Central memory CD4-positive, alpha-beta T cell (primary cell): Measurements from ENCODE around the gene RIMKLB.
A peak's percentile ranks its signal among the peaks of the same experiment; 100 is the strongest.
"Not testable (repeated sequence)": the region's sequence is repeated elsewhere in the genome, so short reads cannot be mapped to it uniquely, and the experiment has no call there.

ENCODE experiments used
- DNase-seq: peaks from one replicate; pipeline ENCODE4 v3.0.0; 2022

RIMKLB gene

DNA sequence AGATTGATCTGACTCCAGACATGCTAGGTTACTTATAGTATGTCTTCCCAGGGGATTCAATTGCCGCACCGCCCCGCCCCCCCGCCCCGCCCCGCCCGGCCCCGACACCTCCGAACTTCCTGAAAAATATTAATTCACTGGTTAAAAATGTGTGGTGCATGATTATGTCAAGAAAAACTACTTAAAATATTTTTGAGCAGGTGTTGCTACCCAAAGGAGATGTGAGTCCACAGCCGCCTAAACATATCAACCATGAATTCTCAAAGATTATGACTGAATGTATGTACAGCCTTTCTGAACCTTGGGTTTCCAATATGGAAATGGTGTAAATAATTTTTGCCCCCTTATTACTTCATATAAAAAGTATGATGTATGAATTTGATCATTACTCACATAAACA, 2.7 kb upstream of the RIMKLB start:
- DNase-seq: no peak

DNA sequence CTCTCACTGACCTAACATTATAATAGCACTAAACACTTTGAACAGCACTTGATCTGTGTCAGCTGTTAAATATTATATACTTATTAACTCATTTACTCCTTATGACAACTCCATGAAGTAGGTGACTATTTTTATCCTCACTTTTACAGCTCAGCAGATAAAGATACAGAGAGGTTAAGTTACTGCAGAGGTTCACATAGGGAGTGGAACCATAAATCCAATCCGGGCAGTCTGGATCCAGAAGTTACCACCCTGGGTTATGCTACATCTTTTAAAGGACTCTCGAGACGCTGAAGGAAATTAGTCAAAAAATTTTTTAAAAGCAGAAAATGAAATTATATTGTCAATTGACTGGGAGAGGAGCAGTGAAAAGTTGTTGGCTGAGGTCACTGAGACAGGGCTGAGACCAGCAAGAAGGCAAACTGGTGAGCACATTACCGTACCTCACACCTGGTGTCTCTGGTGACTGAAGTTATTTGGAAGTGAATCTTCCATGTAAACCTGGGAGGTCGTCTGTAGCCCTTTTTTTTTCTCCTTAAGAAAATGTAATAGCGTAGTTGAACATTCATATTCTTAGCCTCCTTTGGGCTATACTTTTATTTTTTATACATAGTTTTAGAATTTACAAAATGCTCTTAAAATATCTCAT, 1.2 kb upstream of the RIMKLB start:
- no peak for DNase-seq

- peak; percentile 43 for DNase-seq
Observed at GRCh38 chr12:8697120-8697475, 693 bp upstream of the RIMKLB start.

DNA sequence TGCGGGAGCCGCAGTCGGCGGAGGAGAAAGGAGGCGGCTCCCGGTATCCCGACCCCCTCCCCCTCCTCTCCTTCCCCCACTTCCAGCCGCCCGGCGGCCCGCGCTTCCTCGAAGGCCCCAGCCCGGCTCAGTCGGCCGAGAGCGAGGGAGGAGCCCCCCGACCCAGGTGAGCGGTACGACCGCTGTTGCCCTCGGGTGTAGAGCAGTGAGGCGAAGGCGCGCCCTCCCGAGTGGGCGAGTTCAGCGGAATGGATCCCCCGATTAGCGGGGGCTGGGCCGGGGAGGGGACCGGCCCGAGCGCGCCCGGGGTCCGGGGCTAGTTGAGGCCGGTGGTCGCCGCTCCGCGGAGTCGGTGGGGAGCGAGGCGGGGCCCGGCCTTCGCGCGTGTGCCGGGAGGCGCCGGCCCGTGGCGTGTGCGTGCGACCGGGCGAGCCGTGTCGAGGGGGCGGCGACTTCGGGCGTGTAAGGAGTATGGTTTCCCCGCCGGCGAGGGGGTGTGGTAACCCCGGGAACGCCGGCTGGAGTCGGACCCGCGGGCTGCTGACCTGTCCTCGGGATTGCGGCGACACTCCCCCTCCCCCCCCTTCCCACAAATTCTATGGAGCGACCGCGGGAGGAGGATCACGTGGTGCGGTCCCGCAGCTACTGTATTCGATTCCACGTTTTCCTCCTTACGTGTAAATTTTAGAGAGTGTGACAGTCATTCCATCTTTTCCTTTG, 501 bp downstream of the RIMKLB start:
- DNase-seq: peak; percentile 43

DNA sequence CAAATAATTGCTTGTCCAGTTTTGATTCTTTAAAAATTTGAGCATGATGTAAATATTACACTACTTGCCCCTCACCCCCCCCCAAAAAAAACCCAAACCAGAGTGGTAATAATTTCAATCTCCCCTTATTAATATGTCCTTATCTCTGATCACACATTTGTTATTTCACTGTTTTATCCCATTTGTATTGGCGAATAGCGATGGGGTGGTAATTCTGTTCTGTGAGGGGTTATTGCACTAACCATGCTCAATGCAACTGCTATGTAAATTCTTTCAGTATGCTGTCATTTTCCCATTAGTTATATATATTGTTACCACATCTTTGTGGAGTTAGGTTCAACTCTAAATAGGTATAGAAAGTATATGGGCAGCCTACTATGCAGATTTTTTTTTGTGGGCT, 1.1 kb downstream of the RIMKLB start:
- DNase-seq: no peak

GRCh38 chr12:8699714-8700113, 1.9 kb downstream of the RIMKLB start:
- DNase-seq: no peak

- no peak for DNase-seq
Observed at GRCh38 chr12:8701046-8701660, 3.4 kb downstream of the RIMKLB start.

DNA sequence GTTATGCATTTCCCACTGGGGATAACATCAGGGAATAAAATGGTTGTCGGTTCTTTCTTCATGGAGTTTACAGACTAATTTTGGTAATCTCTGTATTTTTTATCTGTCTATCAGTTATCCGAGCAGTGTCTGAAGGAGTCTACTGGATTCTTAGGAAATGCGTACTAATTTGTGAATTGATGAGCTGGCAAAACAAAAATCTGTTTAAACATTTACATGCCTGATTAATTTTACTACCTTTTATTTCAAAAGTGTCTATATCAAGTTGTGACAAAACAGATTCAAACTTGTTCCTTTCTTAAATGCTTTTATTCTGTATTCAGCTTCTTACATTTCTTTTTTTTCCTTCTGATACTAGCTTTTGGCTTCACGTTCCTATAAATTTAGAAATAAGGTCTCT, 4.4 kb downstream of the RIMKLB start:
- no peak for DNase-seq

GRCh38 chr12:8709124-8709830, 11.5 kb downstream of the RIMKLB start:
- no peak for DNase-seq

GRCh38 chr12:8712572-8712971, 14.8 kb downstream of the RIMKLB start:
- no peak for DNase-seq

DNA sequence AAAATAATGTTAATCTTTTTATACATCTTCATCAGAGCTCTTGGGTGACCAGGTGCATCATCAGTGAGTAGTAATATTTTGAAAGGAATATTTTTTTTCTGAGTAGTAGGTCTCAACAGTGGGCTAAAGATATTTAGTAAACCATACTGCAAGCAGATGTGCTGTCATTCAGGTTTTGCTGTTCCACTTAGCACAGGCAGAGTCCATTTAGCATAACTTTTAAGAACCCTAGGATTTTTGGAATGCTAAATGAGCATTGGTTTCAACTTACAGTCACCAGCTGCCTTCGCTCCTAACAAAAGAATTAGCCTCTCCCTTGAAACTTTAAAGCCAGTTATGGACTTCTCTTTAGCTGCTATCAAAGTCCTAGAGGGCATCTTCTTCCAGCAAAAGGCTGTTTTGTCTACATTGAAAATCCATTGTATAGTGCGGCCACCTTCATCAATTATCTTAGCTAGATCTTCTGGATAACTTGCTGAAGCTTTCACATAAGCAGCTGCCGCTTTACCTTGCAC, 24.6 kb downstream of the RIMKLB start:
- no peak for DNase-seq

DNA sequence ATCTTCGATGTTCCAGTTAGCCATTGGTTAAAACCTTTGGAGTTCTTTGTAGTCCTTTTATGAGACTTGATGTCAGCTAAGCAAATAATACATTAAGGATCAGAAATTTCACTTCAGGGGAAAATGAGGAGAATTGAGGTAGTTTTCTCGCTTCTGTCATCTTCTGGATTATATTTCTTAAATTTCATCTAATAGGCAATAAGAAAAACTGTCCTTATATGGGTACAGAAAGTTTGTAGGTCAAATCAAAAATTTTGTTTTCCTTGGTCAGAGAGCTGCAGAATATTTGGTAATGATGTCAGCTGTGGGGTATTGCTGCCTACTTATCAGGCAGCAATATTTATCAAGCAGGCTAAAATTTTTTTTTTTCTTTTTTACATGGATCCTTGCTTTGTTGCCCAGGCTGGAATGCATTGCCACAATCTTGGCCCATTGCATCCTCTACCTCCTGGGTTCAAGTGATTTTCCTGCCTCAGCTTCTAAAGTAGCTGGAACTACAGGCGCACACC, 37.1 kb downstream of the RIMKLB start:
- no peak for DNase-seq

GRCh38 chr12:8742501-8742900, 44.7 kb downstream of the RIMKLB start:
- no peak for DNase-seq

DNA sequence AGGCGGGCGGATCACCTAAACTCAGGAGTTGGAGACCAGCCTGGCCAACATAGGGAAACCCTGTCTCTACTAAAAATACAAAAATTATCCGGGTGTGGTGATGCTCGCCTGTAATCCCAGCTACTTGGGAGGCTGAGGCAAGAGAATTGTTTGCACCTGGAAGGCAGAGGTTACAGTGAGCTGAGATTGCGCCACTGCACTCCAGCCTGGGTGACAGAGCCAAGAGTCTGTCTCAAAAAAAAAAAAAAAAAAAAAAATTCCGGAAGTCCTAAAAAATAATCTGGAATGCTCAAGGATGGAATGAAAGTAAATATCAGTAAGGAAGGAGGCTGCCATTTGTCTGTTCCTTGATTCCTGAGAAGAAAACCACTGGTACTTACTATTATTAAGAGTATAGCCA, 45.3 kb downstream of the RIMKLB start:
- not testable (repeated sequence) for DNase-seq

GRCh38 chr12:8745631-8746030, 47.8 kb downstream of the RIMKLB start:
- DNase-seq: not testable (repeated sequence)

GRCh38 chr12:8746046-8746445, 48.3 kb downstream of the RIMKLB start:
- no peak for DNase-seq

GRCh38 chr12:8760076-8760475, 62.3 kb downstream of the RIMKLB start:
- DNase-seq: not testable (repeated sequence)

DNA sequence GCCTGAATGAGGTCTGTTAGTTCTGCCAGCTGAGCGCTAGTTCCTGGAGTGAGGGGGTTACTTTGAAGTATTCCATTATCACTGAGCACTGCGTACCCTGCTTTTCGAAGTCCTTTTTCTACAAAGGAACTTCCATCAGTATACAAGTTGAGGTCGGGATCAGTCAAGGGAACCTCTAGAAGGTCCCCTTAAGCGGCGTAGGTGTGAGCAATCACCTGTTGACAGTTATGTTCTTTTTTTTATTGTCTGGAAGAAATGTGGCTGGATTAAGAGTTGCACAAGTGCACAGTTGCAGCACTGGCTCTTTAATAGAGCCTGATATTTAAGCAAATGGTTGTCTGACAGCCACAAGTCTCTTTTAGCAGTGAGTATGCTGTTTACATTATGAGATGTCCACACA, 64.9 kb downstream of the RIMKLB start:
- DNase-seq: not testable (repeated sequence)

GRCh38 chr12:8766121-8766520, 68.3 kb downstream of the RIMKLB start:
- DNase-seq: not testable (repeated sequence)

DNA sequence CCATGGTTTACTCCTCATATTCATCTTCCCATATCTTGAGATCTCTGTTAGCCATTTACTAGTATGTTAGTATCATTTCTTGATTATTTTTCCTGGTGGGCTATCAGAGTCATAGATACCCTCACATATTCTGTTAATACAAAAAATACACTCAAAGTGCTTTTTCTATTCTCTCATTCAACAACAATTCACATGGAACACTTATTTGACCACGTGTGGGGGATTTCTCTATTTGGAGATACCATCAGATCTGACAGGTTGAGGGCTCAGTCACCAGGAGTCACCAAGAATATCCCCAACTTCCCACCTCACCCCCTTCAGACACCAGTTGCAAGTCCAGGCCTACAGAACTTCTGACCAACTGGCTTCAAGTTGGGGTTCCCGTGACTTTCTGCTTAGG, 72.7 kb downstream of the RIMKLB start:
- no peak for DNase-seq

DNA sequence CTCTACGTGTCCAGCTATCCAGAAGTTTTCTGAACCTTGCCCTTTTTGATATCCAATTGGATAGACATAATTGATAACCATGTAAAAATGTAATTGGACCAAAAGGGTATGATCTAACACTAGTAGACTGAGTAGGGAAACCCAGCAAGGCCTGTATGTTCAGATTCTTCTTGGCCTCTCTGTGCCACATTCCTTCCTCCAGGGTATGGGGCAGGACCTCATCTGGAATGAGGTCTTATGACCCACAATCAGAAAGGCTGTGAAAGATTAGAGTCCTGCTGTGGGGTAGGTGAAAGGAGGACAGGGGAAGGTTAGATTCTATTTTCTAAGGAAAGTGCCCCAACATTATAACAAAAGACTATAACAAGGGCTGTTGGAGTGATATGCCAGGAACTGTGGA, 73.3 kb downstream of the RIMKLB start:
- DNase-seq: no peak

- DNase-seq: no peak
Observed at GRCh38 chr12:8773461-8773860, 75.7 kb downstream of the RIMKLB start.

- no peak for DNase-seq
Observed at GRCh38 chr12:8779281-8779680, 81.5 kb downstream of the RIMKLB start.
